GM19328 (cell line): ENCODE data around the gene GUSB.
"Not testable (repeated sequence)": the region's sequence is repeated elsewhere in the genome, so short reads cannot be mapped to it uniquely, and the experiment has no call there.

Source experiments
- ATAC-seq: cut with Tn5 transposase; IDR thresholded peaks from one replicate; pipeline ENCODE4 v1.9.1; 2021; ENCODE audit warnings: mild to moderate bottlenecking, moderate library complexity; ENCODE audit not compliant: unreplicated experiment

Gene GUSB

DNA sequence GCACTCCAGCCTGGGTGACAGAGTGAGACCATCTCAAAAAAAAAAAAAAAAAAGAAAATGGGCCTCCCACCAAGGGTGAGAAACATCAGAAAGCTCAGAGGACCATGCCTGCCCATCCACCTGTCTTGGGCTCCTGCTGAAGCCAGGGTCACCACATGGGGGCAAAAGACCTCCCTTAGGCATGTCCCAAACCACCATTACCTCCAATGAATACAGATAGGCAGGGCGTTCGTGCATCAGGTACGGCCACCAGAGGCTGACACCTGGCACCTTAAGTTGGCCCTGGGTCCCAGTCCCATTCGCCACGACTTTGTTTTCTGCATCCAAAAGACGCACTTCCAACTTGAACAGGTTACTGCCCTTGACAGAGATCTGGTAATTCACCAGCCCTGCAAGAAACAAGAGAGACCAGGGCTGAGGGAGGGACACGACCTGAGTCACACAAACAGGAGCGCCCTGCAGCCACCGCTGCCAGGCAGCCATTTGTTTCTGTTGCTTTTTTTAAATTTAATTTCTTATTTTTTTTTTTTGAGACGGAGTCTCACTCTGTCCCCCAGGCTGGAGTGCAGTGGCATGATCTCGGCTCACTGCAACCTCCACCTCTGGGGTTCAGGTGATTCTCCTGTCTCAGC is 6.1 kb downstream of the GUSB start:
- no peak for ATAC-seq

DNA sequence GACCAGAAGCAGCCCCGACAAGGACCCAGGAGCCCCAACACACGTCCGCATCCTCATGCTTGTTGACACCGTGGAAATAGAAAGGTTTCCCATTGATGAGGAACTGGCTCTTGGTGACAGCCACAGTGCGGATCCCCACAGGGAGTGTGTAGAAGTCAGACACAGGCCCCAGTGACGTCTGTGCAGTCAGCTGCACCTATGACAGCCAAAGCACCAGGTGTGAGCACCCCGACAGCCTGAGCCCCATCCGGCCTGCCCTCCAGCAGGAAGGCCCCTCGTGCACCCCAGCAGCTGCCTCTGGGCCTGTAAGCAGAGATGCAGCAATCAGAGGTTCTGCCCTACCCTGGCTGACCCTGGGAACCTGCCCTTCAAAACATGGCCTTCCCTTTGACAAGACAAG is 7.1 kb downstream of the GUSB start:
- ATAC-seq = no peak

DNA sequence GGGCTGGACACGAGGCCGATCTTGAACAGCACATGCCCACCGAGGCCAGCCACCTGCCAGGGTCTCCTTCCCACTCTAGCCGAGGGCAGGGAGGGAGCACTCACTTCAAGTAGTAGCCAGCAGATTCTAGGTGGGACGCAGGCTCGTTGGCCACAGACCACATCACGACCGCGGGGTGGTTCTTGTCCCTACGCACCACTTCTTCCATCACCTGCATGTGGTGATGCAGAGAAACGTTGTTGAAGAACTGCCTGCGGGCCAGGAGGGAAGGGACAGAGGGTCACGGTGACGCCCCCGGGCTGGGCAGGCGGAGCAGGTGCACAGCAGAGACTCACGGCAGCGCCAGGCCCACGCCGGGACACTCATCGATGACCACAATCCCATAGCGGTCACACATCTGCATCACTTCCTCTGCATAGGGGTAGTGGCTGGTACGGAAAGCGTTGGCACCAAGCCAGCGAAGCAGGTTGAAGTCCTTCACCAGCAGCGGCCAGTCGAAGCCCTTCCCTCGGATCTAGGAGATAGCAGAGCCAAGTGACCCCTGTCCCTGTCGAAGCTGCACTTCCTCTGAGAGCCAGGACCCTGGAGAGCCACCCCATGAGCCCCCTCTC is 7.7 kb downstream of the GUSB start:
- no peak for ATAC-seq

- no peak for ATAC-seq
These were observed 9.0 kb downstream of the GUSB start for GRCh38 chr7:65972976-65973375.

GRCh38 chr7:65971021-65971420 is 11.0 kb downstream of the GUSB start:
- no peak for ATAC-seq

DNA sequence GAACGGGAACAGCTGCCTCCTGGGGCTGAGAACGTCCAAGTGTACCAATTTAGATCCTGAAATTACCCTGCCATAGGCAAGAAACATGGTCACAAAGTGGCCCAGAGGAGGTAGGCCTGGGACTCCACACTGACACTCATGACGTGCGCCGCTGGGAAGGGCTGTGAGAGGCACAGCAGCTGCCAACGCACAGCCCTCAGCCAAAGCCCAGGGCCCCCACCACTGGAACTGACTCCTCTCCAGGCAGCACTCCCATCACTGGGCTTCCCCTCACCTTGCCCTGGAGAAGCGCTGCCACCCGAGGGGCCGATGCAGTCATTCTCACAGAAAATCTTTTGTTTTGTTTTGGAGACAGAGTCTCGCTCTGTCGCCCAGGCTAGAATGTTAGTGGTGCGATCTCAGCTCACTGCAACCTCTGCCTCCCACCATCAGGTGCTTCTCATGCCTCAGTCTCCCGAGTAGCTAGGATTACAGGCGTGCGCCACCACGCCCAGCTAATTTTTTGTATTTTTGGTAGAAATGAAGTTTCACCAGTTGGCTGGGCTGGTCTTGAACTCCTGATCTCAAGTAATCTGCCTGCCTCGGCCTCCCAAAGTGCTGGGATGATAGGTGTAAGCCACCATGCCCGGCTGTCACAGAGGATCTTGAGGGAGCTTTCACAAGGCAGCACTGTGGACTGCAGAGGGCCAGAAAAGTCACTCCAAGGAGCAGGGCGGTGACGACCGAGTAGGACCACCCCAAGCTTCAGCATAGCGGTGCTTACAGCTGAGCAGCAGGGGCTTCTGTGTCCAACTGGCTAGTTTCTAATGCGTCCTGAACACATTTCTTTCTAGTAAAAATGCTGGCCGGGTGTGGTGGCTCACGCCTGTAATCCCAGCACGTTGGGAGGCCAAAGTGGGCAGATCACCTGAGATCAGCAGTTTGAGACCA is 13.5 kb downstream of the GUSB start:
- no peak for ATAC-seq

- no peak for ATAC-seq
These were observed 14.5 kb downstream of the GUSB start for GRCh38 chr7:65967361-65968155.

GRCh38 chr7:65966146-65966545 is 15.9 kb downstream of the GUSB start:
- no peak for ATAC-seq

GRCh38 chr7:65964671-65965070 is 17.3 kb downstream of the GUSB start:
- not testable (repeated sequence) for ATAC-seq

DNA sequence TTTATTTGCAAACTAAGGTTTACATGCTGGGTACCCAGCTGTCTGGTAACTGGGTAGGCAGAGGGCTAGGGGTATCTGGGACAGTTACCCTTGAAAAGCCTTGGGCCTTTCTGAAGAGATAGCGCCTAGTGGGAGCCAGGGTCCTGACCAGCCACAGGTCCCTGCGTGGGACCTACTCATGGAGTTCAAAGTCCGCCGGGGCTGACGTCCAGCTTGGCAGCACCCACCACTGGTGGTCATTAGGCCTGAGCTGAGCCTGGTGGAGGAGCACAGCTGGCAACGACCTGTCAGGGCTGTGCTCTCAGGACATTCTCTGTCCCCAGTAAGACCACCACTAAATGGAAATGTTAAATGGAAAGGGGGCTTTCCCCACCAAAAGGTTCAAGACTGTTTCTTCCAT is 20.0 kb downstream of the GUSB start:
- no peak for ATAC-seq

DNA sequence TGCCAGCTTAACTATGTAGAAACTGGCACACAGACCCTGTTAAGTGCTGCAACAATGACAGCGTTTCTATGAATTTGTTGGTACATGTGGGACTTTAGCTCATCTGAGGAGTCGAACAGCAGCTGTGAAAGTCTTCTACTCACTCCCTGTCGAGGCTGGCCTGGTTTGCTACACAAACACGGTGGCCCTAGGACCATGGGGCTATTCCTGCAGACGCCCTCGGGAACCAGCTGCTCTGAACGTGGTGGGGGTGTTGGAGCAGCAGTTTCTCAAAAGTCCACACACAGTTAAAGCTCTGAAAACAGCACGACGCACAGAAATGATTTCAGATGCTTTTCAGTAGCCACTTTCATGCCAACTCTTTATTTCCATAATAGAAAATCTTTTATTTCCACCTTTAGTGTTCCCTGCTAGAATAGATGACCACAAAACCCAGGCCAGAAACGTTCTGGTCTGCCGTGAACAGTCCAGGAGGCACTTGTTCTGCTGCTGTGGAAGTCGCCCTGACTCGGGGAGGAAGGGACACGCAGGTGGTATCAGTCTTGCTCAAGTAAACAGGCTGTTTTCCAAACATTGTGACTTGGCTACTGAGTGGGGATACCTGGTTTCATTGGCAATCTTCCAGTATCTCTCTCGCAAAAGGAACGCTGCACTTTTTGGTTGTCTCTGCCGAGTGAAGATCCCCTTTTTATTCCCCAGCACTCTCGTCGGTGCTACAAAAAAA is 21.5 kb downstream of the GUSB start:
- no peak for ATAC-seq

DNA sequence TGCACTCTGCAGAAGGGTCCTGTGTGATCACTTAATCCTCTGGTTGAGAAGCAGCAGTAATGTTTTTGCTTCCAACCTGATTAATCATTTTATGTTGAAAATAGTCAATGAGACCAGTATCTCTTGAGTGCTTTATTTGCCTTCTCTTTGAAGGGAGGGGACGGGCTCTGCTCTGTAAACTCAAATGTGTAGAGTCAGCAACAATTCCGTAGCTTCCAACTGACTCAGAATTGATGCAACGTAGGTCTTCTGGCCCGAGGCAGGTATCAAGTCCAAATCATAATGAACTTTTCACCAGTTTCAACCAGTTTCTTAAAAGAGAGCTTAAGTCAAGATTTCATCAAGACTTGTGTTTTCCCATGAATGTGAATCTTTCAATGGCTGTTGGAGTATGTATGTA is 26.3 kb downstream of the GUSB start:
- ATAC-seq = no peak

DNA sequence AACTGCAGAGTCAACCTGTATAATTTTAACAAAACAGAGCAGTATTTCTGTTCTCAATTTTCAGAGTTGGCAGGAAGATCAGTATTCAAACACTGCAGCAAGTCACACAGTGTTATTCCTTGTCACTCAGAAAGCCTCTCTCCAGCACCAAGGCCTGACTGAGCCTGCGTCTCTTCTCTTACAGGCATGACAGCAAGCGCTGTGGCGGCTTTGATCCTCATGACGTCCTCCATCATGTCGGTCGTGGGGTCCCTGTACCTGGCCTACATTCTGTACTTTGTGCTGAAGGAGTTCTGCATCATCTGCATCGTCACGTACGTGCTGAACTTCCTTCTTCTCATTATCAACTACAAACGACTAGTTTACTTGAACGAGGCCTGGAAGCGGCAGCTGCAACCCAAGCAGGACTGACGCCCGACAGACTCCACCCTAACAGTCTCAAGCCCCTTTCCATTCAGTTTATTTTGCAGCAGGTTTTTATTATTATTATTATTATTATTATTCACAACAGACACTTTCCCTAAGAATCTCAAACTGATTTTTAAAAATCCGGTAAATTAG is 28.0 kb downstream of the GUSB start:
- ATAC-seq = no peak

GRCh38 chr7:65953001-65953720 is 28.9 kb downstream of the GUSB start:
- ATAC-seq = no peak

GRCh38 chr7:65951837-65952578 is 30.0 kb downstream of the GUSB start:
- ATAC-seq = no peak

GRCh38 chr7:65946904-65947303 is 35.1 kb downstream of the GUSB start:
- no peak for ATAC-seq

GRCh38 chr7:65945787-65946186 is 36.2 kb downstream of the GUSB start:
- not testable (repeated sequence) for ATAC-seq

DNA sequence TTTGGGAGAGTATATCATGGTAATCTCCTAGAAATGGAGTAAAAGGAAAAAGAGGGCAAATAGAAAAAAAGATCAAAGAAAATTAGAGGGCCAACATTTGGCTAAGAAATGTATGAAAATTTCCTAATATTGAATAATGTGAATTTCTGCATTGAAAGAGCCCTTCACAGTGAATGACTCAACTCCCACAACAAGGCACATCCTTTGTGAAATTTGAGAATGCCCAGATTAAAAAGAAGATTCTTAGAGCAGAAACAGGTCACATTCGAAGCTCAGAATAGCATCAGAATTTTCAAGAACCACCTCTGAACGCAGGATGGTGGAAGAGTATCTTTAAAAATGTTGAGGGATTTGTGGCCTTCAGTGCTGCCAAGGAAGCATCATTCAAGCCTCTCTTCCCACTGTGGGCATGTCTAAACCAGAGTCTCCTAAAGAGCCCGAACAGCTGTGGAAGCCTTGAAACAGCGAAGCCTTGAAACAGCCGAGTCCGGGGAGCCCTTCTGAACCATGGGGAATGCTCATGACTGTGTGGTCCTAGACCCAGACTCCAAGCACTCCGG is 43.6 kb downstream of the GUSB start:
- no peak for ATAC-seq
